Suppressor macrophage treated with lipopolysaccharide for 1 hour (primary cell): ENCODE data around the gene VSIG10L2.
"Not testable (repeated sequence)": the region's sequence is repeated elsewhere in the genome, so short reads cannot be mapped to it uniquely, and the experiment has no call there.

Source experiments
- DNase-seq, 3 donors: peaks; one replicate each; pipeline ENCODE4 v3.0.0-alpha.2; 2020 to 2022

VSIG10L2 gene

DNA sequence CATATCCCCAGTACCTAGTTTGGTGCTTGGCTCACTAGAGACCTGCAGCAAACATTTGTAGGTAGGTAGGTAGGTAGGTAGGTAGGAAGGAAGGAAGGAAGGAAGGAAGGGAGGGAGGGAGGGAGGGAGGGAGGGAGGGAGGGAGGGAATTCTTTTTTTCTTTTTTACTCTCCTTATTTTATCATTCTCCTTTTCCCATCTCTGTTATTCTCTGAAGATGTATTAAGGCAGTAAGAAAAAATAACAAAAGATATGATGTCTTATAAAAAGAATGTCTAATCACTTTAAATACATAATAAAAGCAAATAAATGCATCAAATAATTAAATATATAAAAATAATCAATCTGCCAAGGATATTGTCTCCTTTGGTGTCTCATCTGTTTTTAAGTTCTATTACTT, 28.4 kb downstream of the VSIG10L2 start:
- no peak for DNase-seq

DNA sequence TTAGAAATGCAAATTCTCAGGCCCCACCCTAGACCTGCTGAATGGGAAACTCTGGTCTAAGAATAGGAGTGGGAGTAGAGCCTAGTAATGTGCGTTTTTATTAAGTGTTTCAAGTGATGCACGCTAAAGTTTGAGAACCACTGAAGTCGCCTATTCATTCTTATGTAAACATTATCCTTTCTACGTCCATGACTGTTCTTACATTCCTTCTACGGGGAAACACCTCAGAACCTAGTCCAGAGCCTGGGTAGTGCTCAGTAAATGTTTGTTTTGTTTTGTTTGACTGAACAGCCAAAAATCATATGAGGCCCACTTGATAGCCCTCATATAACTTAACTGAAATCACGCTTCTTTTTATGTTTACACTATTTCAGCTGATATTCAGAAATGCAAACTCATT, 29.8 kb downstream of the VSIG10L2 start:
- no peak for DNase-seq

DNA sequence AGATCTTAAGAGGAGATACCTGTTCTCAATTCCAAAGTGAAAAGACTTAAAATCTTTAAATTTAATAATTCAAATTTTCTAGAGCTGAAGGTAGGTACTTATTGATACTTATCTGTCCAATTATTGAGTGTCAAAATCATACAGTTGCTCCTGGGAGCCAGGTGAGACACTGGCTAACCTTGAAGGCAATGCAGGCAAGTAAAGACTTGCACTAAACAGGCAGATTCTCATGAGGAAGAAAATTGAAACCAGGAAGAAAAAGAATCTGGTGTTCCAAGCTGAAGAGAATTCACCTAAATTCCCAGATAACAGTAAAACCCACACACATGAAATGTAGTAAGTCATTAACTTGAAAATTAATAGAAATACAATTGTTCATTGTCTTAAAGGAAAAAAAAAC, 30.3 kb downstream of the VSIG10L2 start:
- no peak for DNase-seq

DNA sequence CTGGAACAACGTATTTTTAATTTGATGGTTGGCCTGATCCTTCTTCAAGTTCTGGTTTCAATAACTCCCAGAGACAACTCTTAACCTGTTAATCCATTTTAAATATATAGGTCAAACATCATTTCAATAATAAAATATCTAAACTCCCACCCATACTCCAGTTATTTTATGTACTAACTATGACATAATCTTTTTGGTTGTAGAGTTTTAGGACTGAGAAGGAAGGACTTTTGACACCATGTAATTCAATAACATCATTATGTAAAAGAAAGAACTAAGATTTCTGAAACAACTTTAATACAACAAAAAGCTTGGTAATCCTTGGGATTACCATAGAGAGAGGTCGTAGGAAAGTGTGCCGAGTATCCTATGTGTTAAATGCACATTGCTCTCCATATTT, 31.5 kb downstream of the VSIG10L2 start:
- DNase-seq, result no peak

DNA sequence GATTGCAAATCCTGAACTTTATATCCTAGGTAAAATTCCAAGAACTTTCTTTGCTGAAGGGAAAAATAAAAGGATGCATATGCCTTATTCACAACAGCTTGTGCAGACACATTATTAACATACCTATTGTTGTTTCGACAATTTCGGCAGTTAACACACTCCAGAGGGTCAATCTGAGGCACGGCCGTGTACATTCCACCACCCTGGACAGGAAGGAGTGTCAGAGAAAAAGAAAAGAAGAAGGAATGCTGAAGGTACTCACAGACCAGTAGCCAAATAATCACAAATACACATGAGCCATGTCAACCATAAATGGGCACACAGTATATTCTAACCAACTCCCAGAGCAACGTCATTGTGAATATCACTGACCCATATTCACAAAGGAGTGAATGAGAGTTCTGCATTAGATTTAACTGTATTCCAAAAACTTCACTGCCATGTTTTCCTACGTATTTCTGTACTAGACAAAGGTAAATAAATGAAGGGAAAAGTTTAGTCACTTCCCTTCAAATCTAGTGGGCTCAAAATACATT, 32.4 kb downstream of the VSIG10L2 start:
- DNase-seq, result no peak

DNA sequence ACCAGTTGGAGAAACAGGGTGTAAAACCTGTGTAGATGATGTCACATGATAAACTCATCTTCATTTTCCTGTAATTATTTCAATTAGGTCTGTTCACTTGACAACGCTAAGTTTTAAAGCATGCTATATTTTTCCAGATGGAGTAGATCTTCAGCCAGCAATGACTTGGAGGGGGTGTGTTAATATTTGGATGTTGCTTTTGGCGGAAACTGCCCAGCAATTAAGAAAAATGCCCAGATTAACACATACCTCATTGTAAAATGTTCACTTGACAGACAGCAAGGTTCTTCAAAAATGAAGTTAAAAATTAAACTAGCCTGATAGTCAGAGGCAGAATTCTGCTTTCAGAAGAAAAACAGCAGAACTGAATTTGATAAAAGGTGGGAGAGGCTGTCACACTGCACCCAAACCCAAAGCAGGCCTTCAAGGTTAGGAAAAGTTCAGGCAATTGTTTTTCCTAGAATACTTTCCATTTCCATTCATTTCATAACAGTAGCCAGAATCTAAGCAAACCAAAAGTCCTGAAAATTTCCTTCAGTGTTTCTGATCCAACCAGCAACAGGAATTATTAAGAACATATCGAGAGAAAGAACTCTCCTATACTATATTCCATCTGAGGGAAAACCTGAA, 33.0 kb downstream of the VSIG10L2 start:
- no peak for DNase-seq

DNA sequence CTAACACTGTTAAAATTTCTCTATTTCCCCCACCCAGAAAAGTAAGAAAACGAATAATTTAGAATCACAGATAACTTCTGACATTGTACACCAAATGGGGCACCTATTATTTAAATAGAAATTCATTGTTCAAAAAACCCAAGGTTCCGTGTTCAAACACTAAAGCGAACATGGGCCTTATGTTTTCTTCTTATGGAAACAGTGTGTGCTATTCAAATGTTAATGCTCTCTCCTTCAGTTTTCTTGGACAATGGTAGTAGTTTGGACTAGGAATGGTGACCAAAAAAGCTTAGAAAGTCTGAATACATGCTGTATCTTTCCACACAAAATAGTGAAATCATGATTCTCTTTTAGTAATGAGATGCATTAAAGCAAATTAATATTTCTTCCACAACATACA, 33.7 kb downstream of the VSIG10L2 start:
- DNase-seq, result no peak

DNA sequence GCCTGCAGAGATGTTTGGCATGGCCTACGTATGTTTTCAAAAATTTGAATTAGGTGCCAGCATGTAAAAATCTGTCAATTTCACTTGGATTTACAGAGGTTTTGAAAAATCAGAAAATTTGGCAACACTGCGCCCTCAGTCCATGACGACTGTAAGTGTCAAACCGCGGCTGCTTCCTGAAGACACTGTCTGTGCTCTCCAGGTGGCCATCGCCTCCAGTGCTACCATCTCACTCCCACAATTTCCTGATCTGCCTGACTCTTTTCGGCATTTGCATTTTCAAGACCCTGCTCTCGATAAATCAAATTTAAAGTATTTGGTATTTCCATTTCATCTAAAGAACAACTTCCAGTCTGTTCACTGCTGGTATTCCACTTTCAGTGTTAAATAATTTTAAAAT, 34.6 kb downstream of the VSIG10L2 start:
- no peak for DNase-seq

DNA sequence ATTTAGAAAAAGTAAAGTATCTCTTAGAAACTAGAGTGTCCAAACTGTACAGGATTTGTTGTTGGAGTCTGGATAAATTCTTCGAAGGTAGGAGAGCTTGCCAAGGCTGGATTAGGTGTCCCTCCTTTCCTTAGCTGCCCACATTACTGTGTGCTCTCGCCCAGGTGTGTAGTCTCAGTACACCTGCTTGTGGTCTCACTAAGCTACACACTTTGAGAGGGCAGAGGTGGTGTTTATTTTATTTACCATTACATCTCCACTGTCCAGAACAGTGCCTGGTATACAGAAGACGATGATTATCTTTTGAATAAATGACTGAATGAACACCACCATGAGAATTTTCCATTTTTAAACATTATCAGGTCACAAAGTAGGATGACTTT, 36.5 kb downstream of the VSIG10L2 start:
- DNase-seq, result no peak

DNA sequence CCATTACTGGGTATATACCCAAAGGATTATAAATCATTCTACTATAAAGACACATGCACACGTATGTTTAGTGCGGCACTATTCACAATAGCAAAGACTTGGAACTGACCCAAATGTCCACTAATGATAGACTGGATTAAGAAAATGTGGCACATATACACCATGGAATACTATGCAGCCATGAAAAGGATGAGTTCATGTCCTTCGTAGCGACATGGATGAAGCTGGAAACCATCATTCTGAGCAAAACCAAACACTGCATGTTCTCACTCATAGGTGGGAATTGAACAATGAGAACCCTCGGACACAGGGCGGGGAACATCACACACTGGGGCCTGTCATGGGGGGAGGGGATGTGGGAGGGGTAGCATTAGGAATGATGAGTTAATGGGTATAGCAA, 40.1 kb downstream of the VSIG10L2 start:
- not testable (repeated sequence) for DNase-seq

DNA sequence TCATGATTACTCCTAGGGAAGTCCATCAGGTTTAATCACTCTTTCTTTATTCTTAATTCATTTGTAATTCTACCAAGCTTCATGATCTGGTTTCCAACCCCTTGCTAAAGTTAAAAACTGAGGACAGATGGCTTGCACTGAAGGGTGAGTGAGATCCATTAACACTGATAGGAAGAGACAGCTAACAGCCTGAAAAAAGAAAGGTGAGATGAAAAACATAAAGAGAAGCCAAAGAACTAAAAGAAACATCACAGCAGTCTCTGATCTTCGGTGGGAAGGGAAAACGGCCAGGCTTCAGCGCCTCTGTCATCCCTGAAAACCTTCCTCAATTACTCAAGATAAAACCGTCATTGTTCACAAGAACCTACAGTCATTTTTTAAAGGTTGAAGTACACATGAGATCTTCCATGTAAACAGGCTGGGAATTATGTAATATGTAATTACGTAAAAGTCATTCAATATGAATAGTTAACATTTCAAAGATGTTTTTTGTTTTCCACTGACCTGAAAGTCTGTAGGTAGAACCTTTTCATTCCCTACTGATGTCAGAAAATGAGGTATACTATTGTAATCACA, 41.3 kb downstream of the VSIG10L2 start:
- no peak for DNase-seq

DNA sequence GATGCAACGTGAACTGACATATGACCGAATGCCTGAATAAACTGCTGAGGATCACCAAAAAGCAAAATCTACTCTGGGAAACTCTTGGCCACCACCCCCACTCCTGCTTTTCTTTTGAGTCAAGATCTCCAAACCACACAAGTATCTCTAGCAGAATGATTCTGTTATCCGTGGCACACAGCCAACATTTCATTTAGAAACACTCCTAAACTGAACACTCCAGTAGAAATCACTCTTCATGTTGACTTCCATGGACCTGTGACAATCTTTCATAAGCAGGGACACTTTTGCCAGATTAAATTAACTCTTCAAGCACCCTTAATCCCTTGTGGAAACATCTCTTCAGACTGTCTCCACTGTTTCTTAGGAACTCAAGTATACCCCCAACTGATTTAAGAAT, 44.4 kb downstream of the VSIG10L2 start:
- no peak for DNase-seq

DNA sequence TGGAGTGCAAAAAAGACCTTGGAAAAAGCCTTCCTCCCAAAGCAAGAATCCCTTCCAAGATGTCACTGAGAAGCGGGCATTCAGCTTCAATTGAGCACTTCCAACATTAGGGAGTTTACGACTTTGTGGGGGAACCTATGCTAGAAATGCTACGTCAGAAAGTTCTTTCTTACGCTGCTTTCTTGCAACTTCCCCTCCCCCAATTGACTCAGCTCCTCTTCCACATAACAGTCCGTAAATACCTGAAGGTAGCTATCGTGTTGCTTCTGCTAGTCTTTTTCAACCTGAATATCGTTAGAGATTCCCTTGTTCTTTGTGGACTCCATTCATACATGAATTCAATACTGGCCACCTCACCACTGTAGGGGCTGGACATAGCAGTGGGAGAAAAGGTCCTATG, 47.0 kb downstream of the VSIG10L2 start:
- no peak for DNase-seq

DNA sequence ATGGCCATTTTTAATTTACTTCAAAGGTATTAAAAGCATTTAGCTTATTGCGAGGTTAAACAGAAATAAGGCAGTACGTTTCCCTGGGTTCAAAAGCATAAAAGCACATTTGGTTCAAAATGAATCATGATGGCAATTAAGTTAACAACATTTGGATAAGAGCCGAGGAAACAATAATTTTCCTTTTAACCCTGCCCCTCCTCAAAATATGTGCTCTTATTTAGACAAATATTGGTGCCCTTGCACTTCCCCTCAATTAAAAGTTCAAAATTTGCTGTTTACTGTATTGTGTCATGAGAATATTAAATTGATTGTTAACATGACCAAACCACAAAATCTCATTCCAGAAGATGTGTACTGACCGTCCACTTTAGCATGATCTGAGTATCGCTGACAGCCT, 48.7 kb downstream of the VSIG10L2 start:
- DNase-seq, result no peak

DNA sequence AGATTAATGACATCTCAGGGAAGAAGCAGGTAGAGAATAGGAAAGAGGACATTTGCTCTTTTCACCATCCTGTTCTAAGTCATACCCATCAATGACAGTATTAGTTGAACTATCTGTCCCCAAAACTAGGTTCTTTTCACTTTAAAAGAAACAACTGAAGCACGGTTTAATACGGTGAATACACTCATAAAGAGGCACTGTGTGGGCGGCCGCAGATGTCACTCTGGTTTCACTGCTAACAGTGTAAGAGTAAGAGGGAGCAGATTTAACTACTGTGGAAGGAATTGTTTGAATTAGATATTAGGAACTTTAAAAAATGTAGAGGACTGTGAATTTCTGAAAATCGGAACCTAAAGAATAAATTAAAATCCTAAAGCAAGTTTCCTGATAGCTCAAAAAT, 49.5 kb downstream of the VSIG10L2 start:
- no peak for DNase-seq

DNA sequence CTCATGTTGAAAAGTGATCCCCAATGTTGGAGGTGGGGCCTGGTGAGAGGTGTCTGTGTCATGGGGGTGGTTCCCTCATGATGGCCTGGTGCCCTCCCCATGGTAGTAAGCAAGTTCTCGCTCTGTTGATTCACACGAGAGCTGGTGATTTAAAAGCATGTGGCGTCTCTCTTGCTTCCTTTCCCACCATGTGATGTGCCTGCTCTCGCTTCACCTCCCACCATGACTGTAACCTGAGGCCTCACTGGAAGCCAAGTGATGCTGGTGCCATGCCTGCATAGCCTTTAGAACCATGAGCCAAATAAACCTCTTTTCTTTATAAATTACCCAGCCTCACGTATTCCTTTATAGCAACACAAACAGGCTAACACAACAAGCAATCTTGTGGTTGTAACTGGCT, 52.4 kb downstream of the VSIG10L2 start:
- DNase-seq, result no peak

DNA sequence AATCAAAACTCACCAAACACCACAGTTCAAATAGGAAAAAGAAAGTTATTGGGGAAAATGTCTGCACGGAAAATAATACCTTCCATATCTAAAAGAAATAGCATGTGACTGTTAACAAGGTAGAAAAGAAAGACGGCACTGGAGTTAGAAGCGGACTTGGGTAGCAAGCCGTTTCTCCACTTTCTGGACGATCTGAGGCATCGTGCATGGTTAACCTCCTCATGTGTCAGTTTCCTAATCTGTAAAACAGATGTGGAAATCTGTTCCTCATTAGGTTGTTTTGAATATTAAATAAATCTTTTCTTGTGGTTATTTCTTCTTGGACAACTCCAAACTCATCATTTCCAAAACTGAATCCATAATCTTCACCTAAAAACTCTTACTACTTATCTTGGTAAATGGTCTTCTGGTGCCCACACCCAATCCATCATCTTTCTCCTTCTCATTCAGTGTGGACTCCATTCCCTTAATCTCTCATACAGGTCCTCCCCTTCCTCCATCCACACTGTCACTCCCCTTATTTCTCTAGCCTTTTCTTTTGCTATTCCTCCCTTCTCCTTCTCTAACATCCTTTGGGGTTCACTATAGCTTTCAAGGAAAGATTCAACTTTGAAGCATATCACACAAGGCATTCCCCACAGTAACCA, 53.5 kb downstream of the VSIG10L2 start:
- DNase-seq, result no peak

DNA sequence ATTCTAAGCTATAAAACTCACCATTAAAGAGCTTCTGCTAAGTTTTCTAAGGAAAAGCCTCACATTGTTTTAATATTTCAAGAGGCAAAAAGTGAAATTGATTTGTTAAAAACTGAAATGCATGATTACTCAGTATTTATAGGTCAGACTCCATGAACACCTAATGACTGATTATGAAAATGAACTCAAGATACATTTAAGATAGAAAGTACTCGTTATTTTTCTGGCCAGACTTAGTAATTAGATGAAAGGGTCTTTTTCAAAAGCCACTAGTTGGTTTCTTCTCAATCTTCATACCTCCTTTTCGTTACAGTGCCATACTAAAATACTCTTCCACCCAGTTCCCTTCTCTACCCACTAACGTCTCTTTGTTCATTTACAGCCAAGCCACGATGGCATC, 56.3 kb downstream of the VSIG10L2 start:
- no peak for DNase-seq
